Skin epidermis (tissue), 12 donors: ENCODE results near the gene LRP1B.
"Not testable (repeated sequence)": the region's sequence is repeated elsewhere in the genome, so short reads cannot be mapped to it uniquely, and the experiment has no call there.

ENCODE experiments used
- H3K27ac ChIP-seq, 21 experiments: fragments of 200-600 bp; sonication (generic) in 11 of 21; one replicate each; pipeline ENCODE4 v1.5.0; 2020; ENCODE audit warnings: mild to moderate bottlenecking in 3 of 21, inconsistent platforms in 2 of 21, moderate library complexity in 2 of 21
- H3K4me3 ChIP-seq, 7 experiments: fragments of 200-600 bp; sonication (generic) in 2 of 7; one replicate each; pipeline ENCODE4 v1.5.0; 2020; ENCODE audit warnings: inconsistent platforms in 2 of 7, mild to moderate bottlenecking in 2 of 7, moderate library complexity in 1 of 7

Gene LRP1B

GRCh38 chr2:141925511-141925910 is 205.3 kb downstream of the LRP1B start:
- Histone ChIP-seq H3K4me3 (no peak overlapping the region), H3K27ac (no peak overlapping the region)

GRCh38 chr2:141923657-141924056 is 207.2 kb downstream of the LRP1B start:
- no peak overlapping the region for H3K4me3 ChIP-seq
- no peak overlapping the region for H3K27ac ChIP-seq

DNA sequence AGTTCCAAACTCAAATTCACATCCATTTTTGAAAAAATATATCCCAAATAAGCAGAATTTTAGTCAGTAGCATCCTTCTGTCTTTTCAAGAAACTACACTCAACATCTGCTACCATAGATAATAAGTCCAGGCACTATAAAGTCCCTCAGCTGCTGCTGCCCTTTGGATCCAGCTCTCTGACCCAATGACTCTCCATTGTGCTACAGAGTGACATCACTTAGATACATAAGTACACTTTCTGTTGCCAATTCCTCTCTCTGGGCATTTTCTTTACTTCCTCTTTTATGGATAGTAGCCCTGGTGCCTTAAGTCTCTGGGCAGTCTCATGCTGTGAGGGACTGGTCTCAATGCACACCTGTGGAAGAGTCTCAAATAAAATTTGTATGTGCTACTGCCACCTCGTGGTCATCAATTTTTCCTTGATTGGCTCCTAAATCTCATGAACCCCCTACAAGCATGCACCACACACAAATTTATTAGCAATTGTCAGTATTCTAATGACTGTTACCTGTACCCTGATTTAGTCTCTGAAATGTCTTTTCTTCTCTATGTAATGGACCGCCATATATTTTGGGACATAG is 219.2 kb downstream of the LRP1B start:
- no peak overlapping the region for H3K4me3 ChIP-seq
- H3K27ac ChIP-seq = no peak overlapping the region

DNA sequence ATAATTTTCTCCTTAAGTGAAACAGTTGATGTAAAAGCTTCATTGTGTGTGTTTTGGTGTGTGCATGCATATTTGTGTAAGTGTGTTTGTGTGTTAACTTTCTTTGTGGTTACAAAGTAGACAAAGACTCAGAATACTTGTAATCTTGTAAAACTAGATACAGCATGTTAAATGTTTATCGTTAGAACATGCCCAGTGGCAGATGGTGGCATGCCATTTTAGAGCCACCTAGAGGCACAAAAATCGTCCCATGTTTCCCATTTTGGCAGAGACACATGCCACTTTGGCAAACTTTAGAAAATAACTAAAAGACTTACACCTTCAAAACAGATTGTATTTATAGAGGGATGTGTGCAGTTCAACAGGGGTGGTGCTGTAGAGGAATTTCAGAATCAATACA is 224.1 kb downstream of the LRP1B start:
- Histone ChIP-seq H3K27ac (no peak overlapping the region), H3K4me3 (no peak overlapping the region)

DNA sequence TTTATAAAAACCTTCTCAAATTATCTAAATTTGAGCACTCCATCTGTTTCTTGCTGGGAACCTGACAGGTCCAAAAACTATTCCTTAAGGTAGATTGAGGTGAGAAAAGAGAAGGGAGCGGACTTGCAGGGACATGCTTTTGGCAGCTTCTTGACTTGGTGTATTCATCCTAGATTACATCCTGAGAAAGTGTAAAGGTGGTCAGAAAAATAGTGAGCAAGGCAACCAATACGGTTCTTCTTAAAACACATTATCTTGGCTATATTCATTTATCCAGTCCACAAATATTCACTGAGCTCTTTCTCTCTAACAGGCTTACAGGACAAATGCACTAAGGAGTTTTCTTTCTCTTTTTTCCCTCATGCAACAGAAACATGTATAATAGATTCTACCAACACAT is 230.0 kb downstream of the LRP1B start:
- no peak overlapping the region for H3K4me3 ChIP-seq
- no peak overlapping the region for H3K27ac ChIP-seq

- Histone ChIP-seq H3K4me3 (no peak overlapping the region), H3K27ac (no peak overlapping the region)
These were observed 231.1 kb downstream of the LRP1B start for GRCh38 chr2:141899740-141900139.

GRCh38 chr2:141889788-141890187 is 241.0 kb downstream of the LRP1B start:
- H3K4me3 ChIP-seq = no peak overlapping the region
- H3K27ac ChIP-seq = no peak overlapping the region

GRCh38 chr2:141888987-141889555 is 241.7 kb downstream of the LRP1B start:
- Histone ChIP-seq H3K4me3 (no peak overlapping the region), H3K27ac (no peak overlapping the region)

- no peak overlapping the region for H3K4me3 ChIP-seq
- no peak overlapping the region for H3K27ac ChIP-seq
These were observed 243.5 kb downstream of the LRP1B start for GRCh38 chr2:141887363-141887762.

DNA sequence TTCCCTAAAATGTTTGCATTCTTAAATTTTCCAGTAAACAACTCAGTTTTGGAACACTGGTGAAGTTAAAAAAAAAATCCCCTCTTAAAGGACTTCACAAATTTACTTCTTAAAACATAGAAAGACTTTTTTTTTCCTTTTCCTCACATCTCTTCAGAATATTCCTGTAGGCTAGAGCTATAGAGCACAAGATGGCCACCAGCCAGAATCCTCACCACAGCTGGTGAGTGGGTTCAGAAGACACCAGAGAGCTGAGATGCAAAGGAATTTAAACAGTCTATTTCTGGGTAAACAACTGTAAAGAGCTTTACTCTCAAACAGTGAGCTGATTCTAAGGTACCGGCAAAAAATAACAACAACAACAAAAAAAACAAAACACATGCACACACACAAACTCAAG is 252.8 kb downstream of the LRP1B start:
- Histone ChIP-seq H3K4me3 (no peak overlapping the region), H3K27ac (no peak overlapping the region)

- H3K4me3 ChIP-seq = no peak overlapping the region
- no peak overlapping the region for H3K27ac ChIP-seq
These were observed 258.7 kb downstream of the LRP1B start for GRCh38 chr2:141871913-141872634.

GRCh38 chr2:141869572-141869971 is 261.2 kb downstream of the LRP1B start:
- H3K4me3 ChIP-seq = no peak overlapping the region

GRCh38 chr2:141863964-141864363 is 266.9 kb downstream of the LRP1B start:
- Histone ChIP-seq H3K4me3 (no peak overlapping the region), H3K27ac (no peak overlapping the region)

More at GRCh38 chr2:141869572-141869971, 261.2 kb downstream of the LRP1B start:
- H3K27ac ChIP-seq = no peak overlapping the region

GRCh38 chr2:141856215-141856919 is 274.4 kb downstream of the LRP1B start:
- Histone ChIP-seq H3K27ac (no peak overlapping the region), H3K4me3 (no peak overlapping the region)

GRCh38 chr2:141848191-141848590 is 282.6 kb downstream of the LRP1B start:
- no peak overlapping the region for H3K27ac ChIP-seq
- H3K4me3 ChIP-seq = no peak overlapping the region

GRCh38 chr2:141844231-141844630 is 286.6 kb downstream of the LRP1B start:
- H3K27ac ChIP-seq = no peak overlapping the region
- no peak overlapping the region for H3K4me3 ChIP-seq

DNA sequence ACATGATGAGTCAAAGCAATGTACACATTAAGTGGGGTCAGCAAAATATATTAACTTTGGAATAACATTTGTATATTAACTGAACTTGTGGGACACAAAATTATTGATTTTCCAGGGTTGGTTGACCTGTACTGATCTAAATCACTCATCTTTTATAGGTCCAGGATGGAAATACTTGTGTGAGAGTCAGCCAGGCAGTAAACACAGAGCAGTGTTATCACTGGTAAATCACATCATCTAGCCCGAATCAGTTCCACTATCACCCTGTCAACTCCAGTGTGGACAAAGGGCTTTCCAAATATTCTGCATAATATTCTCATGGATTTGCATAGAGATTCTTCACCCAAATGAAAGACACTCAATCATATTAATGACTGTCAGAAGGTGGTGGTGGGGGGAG is 295.7 kb downstream of the LRP1B start:
- Histone ChIP-seq H3K4me3 (no peak overlapping the region), H3K27ac (no peak overlapping the region)

GRCh38 chr2:141828761-141829160 is 302.1 kb downstream of the LRP1B start:
- H3K4me3 ChIP-seq = no peak overlapping the region
- no peak overlapping the region for H3K27ac ChIP-seq

DNA sequence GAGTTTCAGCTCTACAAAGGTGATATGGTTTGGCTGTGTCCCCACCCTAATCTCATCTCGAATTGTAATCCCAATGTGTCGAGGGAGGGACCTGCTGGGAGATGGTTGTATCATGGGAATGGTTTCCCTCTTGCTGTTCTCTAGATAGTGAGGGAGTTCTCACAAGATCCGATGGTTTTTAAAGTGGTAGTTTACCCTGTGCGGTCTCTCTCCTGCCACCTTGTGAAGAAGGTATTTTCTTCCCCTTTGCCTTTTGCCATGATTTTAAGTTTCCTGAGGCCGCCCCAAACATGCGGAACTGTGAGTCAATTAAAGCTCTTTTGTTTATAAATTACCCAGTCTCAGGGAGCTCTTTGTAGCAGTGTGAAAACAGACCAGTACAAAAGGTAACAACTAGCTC is 306.0 kb downstream of the LRP1B start:
- Histone ChIP-seq H3K27ac (no peak overlapping the region), H3K4me3 (no peak overlapping the region)

GRCh38 chr2:141820893-141821292 is 309.9 kb downstream of the LRP1B start:
- no peak overlapping the region for H3K27ac ChIP-seq

DNA sequence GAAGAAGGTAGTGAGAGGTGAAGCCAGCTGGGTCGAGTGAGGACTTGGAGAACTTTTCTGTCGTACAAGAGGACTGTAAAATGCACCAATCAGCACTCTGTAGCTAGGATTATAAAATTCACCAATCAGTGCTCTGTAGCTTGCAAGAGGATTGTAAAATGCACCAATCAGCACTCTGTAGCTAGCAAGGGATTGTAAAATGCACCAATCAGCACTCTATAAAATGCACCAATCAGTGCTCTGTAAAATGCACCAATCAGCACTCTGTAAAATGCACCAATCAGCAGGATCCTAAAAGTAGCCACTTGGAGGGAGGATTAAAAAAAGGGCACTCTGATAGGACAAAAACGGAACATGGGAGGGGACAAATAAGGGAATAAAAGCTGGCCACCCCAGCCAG is 315.5 kb downstream of the LRP1B start:
- not testable (repeated sequence) for H3K4me3 ChIP-seq, H3K27ac ChIP-seq

More at GRCh38 chr2:141820893-141821292, 309.9 kb downstream of the LRP1B start:
- H3K4me3 ChIP-seq = no peak overlapping the region
